GM12872 (cell line): ENCODE data around the gene CD79B.

ENCODE experiments used
- TF ChIP-seq, protein P1 (sequence below): IDR thresholded peaks from 3 replicates; pipeline ENCODE4 v1.5.1; 2011; ENCODE audit warnings: low read depth, mild to moderate bottlenecking, low read length, moderate library complexity; ENCODE audit not compliant: insufficient read depth

CD79B gene

DNA sequence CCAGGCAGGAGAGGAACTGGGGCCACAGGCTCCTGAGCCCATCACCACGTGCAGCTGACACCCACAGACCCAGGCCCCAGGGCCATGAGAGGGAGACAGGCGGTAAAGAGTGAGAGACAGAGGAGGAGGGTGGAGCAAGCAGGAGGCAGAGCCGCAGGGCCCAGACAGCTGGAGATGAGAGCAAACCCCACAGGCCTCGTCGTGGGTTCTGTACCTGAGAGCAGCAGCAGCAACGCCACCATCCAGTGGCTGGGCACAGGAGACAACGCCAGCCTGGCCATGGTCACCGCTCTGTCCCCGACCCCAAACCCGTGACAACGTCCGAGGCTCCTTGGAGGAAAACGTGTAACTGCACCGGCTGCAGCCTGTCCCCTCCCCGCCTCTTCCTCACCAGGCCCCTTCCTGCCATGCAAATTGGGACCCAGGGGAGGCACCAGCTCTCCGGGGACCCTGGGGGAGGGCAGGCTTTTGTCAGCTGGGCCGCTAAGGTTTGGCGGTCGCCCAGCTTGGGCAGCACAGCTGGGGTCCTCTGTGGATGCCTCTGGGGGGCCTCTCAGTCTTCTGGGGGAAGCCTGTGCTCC, at the start of gene CD79B:
Gene CD79B, minus strand, starts transcription at position 351 of the 581 bp plus-strand sequence. Its CDS starts 70 bp downstream, at position 281.
- TF ChIP-seq, protein P1, sequence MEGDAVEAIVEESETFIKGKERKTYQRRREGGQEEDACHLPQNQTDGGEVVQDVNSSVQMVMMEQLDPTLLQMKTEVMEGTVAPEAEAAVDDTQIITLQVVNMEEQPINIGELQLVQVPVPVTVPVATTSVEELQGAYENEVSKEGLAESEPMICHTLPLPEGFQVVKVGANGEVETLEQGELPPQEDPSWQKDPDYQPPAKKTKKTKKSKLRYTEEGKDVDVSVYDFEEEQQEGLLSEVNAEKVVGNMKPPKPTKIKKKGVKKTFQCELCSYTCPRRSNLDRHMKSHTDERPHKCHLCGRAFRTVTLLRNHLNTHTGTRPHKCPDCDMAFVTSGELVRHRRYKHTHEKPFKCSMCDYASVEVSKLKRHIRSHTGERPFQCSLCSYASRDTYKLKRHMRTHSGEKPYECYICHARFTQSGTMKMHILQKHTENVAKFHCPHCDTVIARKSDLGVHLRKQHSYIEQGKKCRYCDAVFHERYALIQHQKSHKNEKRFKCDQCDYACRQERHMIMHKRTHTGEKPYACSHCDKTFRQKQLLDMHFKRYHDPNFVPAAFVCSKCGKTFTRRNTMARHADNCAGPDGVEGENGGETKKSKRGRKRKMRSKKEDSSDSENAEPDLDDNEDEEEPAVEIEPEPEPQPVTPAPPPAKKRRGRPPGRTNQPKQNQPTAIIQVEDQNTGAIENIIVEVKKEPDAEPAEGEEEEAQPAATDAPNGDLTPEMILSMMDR, result no peak

DNA sequence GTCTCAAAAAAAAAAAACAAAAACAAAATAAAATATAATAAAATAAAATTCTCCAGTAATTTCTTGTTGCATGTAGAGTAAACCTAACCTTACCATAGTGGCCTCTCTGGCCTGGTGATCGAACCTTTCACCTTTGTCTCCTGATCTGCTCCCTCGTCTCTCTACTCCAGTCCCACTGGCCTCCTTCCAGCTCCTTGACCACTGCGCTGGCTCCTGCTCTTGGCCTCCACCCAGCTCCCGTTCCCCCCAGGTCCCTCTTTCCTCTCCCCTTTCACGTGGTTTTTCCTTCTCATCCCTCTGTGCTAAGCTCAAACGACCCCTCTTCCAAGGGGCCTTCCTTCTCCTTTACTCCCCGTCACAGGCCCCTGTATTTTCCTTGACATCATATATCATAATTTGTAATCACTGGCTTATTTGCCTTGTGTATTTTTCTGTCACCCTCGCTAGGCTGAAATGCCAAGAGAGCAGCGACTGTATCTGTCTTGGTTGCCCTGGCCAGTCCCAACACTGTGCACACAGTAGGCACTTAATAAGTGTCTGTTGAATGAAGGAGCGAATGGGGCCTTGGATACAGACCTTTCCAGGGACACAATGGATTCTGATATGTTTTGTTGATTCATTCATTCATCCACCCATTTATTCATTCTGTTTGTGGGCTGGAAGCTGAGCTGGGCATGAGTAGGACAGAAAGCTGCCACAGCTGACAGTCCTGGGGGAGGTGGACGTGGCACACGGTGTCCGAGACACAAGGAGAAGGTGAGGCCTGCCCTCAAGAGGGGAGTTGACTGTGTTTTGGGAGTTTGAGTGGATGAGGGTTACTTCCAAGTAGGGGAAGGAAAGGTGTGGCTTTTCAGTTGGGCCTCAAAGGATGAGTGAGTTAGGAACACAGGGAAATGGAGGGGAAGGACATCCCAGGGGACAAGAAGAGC, 46.4 kb upstream of the CD79B start:
- TF ChIP-seq, protein P1, result no peak

DNA sequence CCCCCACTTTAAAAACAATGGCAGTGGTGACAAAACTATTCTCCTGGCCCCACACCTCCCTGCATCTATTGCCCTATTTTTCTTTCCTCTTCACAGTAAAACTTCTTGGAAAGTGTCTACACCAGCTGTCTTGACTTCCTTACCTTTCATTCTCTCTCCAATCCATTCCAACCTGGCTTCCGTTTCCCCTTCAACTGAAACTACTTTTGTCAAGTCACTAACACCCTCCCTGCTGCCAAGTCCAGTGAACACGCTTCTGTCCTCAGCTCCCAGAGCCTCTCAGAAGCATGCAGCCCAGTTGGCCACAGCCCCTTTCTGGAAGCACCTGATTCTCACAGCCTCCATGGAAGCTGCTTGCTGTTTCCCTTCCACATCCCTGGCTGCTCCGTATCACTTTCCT, 44.6 kb upstream of the CD79B start:
- TF ChIP-seq, protein P1, result no peak

DNA sequence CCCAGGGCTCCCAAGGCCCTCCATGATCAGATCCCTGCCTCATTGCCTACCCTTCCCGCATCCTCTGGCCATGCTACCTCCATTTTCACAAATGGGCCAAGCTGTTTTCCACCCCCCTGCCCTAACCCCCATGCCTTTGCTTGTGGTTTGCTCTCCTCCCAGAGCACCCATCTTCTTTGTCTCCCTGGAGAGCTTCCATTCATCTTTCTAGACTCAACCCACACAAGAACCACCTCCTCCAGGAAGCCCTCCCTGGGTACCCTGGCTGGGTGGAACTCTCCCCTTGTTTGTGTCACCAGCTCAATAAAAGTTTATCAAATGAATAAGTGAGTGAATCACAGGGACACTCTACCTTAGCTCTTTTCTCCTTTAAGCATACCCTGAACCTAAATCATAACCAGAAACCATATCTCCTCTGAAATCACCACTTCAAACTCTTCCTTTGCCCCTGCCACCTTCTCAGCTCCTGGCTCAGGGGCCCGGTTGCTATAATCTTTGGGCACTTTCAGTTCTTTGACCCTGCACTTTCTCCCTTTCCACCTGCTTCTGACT, 43.5 kb upstream of the CD79B start:
- TF ChIP-seq, protein P1, result no peak

DNA sequence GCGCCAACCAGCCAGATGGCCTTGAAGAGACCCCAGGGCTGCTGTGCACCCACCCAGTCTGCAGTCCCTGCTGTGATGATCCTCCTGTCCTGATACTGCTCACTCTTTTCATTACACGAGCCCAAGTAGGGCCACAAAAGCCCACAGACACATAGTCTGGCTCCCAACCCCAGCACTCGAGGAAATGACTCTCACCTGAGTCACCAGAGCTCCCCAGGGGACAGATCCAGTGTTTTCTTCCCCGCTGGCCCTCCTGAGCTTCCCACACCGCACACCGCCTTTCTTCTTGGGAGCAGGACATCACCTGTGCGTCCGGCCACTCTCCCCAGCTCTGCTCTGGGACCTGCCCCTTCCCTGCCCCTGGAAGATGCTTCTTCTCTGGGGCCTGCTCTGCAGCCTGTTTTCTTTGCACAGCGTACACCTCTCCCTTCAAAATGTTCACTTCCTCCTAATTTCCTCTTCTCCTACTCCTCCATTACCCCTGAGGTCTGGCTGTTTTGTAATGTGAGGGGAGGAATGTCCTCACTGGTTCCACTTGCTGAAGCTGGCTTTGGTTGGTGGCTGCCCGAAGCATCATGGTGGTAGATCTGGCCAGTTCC, 42.6 kb upstream of the CD79B start:
- TF ChIP-seq, protein P1, result no peak

DNA sequence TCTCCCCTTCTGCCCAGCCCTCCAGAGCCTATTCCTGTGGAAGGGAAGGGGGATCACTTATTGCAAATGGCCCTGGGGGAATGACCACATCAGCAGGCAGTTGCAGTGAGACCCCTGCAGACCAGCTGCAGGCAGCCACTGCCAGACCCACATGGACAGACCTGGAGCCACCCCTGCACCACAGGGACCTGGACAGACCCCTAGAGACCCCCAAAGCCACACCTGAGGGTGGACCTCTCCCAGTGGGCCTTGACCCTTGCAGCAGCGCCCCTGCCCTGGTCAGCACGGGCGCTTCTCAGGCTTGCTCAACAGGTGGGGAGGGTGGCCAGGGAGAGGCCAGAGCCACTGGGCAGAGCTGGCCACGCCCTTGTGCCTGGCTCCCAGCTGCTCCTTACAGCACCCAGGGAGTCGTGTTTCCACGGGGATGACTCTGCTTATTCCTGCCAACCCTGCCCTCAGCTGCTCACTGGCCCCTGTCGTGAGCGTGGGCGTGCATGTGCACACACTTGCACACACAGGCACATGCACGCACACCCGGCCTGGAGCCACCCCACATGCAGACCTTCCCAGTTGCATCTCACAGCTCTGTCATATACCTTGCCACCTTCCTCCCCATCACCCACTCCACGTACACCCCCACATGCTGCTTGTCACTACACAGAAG, 41.9 kb upstream of the CD79B start:
- TF ChIP-seq, protein P1, result no peak

DNA sequence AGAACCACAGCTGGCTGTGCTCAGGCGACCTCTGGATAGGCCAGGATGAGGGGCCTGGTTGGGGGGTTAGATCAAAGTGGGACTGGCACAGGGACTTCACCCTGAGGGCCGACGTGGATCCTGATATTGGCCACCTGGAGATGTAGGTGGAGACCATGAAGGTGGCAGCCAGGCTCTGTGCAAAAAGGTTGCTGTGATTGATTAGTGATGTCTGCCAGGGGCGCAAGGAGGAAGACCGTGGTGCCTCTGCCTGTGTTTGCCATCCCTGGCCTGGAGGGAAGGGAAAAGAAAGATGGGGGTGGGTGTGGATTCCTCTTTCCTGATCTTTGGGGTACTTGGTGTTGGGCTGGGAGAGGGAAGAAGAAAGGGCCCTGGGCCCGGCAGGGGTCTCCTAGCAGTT, 41.1 kb upstream of the CD79B start:
- TF ChIP-seq, protein P1, result no peak
